Glomerular visceral epithelial cell (primary cell): ENCODE data around the gene LRRC75A.

Experiments used
- DNase-seq: peaks from one replicate; pipeline ENCODE4 v3.0.0-alpha.2; 2016; ENCODE audit errors: extremely low spot score

The LRRC75A gene

GRCh38 chr17:16493531-16494046 lies 1.6 kb upstream of the LRRC75A start:
- no peak for DNase-seq

- no peak for DNase-seq
Measured at GRCh38 chr17:16492613-16493530, 879 bp upstream of the LRRC75A start.

- DNase-seq = no peak
Measured at GRCh38 chr17:16491131-16491702, 776 bp downstream of the LRRC75A start.

- no peak for DNase-seq
Measured at GRCh38 chr17:16489431-16489830, 2.6 kb downstream of the LRRC75A start.

GRCh38 chr17:16488968-16489337 lies 3.0 kb downstream of the LRRC75A start:
- DNase-seq = no peak

GRCh38 chr17:16488186-16488967 lies 3.6 kb downstream of the LRRC75A start:
- DNase-seq = no peak

- DNase-seq = peak; percentile 99
Measured at GRCh38 chr17:16486373-16487250, 5.4 kb downstream of the LRRC75A start.

GRCh38 chr17:16484445-16485175 lies 7.4 kb downstream of the LRRC75A start:
- DNase-seq = no peak

GRCh38 chr17:16483021-16483645 lies 8.9 kb downstream of the LRRC75A start:
- no peak for DNase-seq

- no peak for DNase-seq
Measured at GRCh38 chr17:16482253-16482652, 9.7 kb downstream of the LRRC75A start.

- no peak for DNase-seq
Measured at GRCh38 chr17:16480995-16481394, 11.0 kb downstream of the LRRC75A start.

GRCh38 chr17:16479264-16479663 lies 12.7 kb downstream of the LRRC75A start:
- DNase-seq = no peak

GRCh38 chr17:16478649-16479048 lies 13.3 kb downstream of the LRRC75A start:
- DNase-seq = no peak

- DNase-seq = no peak
Measured at GRCh38 chr17:16477666-16478065, 14.3 kb downstream of the LRRC75A start.

GRCh38 chr17:16477255-16477654 lies 14.7 kb downstream of the LRRC75A start:
- peak; percentile 93 for DNase-seq

GRCh38 chr17:16475179-16475704 lies 16.8 kb downstream of the LRRC75A start:
- no peak for DNase-seq

- DNase-seq = no peak
Measured at GRCh38 chr17:16474012-16474725, 17.8 kb downstream of the LRRC75A start.

GRCh38 chr17:16473044-16474011 lies 18.7 kb downstream of the LRRC75A start:
- DNase-seq = no peak
